Activated CD8-positive, alpha-beta memory T cell treated with anti-CD3 and anti-CD28 coated beads for 1 hour (primary cell): ENCODE results near the gene PDE6H.

ENCODE experiments used
- DNase-seq, 2 donors: peaks; one replicate each; pipeline ENCODE4 v3.0.0-alpha.2; 2020; ENCODE audit warnings: low read depth in 1 of 2; ENCODE audit errors: extremely low read depth in 1 of 2

The PDE6H gene

GRCh38 chr12:14950982-14951746 is 21.7 kb upstream of the PDE6H start:
- no peak for DNase-seq

GRCh38 chr12:14951851-14952250 is 21.0 kb upstream of the PDE6H start:
- DNase-seq = no peak

- no peak for DNase-seq
Measured at GRCh38 chr12:14952299-14952921, 20.4 kb upstream of the PDE6H start.

- no peak for DNase-seq
Measured at GRCh38 chr12:14953752-14954151, 19.1 kb upstream of the PDE6H start.

DNA sequence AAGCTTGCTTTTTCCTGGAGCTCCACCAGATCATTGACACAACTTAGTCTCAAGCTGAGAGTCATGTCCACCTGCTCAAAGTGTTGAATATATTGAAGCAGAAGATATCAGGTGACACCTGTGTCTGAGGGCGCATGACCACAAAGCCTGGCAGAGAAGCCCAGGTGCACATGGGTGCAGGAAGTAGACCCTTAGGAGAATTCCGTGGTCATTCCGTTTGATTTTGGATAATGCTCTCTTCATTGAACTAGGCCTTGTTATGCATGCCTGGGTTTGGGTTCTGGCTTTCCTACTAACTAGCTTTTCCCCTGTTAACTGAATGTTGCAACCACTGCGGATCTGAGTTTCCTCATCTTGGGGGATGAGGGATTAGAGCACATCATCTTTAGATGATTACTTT is 18.6 kb upstream of the PDE6H start:
- no peak for DNase-seq

- DNase-seq = no peak
Measured at GRCh38 chr12:14956024-14956891, 16.6 kb upstream of the PDE6H start.

DNA sequence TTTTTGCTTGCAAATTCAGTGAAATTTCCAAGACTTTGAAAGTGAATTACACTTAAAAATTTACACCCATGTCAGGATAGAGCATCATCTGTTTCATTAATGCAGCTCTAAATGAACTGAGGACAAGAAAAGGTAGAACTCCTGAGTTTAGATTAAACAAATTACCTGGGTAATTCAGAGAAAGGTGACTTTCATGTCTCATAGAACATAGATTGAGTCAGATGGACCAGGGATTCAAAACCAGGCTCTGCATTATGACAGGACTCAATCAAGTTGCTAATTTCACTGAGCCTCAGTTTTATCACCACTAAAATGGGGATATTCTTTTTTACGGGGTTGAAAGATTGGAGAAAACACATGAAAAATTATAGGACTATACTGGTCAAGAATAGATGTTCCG is 15.9 kb upstream of the PDE6H start:
- DNase-seq = no peak

GRCh38 chr12:14957551-14958168 is 15.2 kb upstream of the PDE6H start:
- DNase-seq = no peak

DNA sequence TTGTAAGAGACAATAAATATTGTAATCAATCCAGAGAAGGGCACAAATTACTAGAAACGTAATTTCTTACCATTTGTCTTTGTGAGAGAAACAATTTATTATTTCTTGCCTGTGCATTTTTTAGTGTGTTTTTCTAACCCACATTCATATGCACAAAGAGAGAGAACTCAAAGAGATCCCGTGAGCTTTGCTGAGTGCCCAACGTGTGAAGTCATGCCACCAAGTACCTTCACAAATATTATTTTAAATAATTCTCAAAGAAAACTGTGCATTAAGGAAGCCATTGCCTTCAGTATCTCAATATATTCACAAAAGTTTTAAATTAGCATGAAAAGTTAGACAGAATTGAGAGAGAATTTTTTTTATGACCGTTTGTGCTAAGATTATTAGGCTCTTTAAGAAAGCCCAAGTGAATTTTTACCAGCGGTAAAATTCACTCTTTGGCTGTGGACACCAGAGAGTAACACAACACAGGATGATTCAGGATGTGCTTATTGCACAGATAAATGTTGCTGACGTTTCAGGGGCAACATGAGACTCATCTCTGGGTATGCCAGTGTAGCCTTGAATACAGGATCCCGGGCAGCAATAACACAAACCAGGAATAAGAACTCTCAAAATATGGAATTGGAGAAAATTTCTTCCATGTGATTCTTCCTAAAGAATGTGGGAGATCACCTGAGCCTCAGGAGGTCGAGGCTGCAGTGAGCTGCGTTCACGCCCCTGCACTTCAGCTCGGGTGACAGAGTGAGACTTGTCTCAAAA is 14.3 kb upstream of the PDE6H start:
- DNase-seq = no peak

- no peak for DNase-seq
Measured at GRCh38 chr12:14959126-14959440, 13.8 kb upstream of the PDE6H start.

DNA sequence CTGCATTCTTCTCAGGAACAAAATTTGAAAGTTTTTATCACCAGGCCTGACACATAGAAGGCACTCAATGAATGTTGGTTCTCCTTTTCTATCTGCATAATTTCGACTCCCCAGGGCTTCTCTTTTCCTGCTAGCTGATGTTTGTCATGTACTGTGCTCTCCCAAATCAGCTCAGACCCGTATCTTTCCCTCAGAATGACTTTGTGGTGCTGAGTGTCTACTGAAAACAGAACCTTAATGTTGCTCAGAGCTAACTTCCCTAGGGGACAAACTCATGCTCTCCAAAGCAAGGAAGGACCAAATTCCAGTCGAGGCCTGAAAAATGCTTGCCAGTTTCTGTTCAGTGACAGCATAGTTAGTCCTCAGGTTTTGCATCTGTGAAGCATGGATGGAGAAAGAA is 13.4 kb upstream of the PDE6H start:
- DNase-seq = no peak

GRCh38 chr12:14959916-14960496 is 12.8 kb upstream of the PDE6H start:
- no peak for DNase-seq

DNA sequence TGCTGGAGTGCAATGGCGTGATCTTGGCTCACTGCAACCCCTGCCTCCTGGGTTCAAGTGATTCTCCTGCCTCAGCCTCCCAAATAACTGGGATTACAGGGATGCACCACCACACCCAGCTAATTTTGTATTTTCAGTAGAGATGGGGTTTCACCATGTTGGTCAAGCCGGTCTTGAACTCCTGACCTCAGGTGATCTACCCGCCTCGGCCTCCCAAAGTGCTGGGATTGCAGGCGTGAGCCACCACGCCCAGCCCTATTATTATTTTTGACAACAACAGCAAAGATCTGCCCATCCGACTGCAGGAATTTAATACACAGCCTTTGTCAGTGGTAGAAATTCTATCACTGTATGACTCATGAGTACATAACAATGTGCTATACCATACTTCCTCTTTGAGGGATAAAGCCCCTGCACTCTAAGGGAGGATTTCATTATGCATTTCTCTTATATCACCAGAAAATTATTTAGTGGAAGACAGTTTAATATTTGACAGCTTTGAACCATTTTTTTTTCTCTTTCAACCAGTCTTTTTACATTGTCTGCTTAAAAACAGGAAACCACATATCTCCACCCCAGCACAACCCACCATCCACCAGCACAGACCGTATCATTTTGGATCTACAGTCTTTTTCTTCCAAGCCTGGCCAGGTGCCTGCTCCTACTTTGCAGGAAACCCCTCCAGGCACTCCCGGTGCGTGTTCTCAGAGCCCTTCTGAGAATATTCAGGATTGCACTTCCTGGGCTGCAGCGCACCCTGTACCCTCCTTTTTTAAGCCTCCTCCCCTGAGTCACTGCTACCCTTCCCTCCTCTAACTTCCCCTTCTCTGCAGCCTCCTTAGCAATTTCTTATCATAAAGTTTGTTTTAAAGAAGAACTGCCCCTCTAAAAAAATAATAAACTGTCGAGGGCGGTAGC is 12.0 kb upstream of the PDE6H start:
- DNase-seq = no peak

DNA sequence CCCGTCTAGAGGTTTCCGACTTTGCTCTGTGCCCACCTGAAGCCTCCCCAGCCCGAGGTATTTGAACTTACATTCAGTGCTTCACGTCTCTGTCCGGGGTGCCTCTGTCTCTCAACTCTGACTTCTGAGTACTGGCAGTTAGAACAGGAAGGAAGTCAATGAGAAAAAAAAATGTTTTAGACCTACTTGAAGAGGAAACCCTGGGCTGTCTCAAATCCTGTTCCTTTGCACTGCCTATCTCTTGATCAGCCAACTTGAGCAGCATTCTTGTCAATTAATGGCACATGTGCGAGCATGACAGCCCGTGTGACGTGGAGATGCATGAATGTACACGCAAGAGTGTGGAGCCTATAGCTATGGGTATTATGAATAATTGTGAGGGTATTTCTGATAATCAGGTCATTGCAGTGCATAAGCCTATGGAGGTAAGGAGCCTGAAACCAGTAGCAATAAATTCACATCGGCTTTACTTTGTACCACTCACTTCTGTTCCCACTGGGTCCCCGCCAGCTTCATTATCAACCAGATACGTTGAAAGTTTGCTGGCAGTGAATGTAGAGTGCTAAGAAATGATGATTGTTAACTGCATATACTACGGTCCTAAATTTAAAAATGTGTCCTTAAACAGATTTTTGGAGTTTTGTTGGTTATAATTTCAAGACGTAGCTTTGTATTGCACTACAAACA is 11.2 kb upstream of the PDE6H start, which contains the start of gene ARHGDIB:
TSS of gene ARHGDIB (minus strand) at position 136 of the 687 bp plus-strand sequence. CDS start 10,889 bp downstream, outside the sequence.
- DNase-seq = peak; percentile 54 to 82

DNA sequence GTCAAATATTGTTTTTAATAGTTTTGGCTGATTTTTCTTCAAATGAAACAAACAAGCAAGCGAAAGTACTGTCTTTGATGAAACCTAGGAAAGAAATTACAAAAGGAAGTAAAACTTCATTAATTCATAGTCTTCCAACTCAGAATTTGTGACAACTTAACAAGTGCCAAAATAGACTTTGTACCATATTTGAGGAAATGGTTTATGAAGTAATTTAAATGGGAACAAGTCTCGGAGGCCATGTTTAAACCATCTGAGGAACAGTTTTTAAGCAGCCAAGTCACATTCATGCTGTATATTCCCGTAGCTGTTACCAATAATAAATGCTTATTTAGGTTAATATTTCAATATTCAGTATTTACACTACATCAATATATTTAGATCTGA is 10.7 kb upstream of the PDE6H start:
- DNase-seq = no peak

DNA sequence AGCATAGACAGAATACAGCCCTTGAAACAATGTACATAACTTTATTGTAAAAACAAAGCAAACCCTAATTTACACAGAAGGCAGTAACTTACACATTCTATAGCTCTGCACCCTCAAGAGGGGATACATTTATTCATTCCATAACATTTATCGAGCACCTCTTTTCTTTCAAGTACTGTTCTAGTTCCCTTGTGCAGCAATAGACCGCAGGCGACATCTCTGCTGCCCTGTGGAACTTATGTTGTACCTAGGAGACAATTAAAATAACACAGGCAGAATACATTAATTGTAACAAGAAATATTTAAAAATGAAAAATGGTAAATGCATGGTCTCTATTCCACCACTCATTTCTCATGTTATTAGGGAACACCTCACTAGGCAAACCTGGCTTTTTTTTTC is 10.0 kb upstream of the PDE6H start:
- DNase-seq = no peak

- DNase-seq = no peak
Measured at GRCh38 chr12:14963520-14963919, 9.3 kb upstream of the PDE6H start.

GRCh38 chr12:14964406-14964805 is 8.4 kb upstream of the PDE6H start:
- DNase-seq = no peak

- no peak for DNase-seq
Measured at GRCh38 chr12:14965221-14965620, 7.6 kb upstream of the PDE6H start.
